ENCODE data around the gene PMVK.

- TF ChIP-seq POLR2A (IDR thresholded peaks at IDR 0.05; ENCODE audit: low read depth, low read length) (no peak), TAF1 (IDR thresholded peaks at IDR 0.05; ENCODE audit: low read depth, low read length) (no peak), PAX5 (IDR thresholded peaks at IDR 0.05; ENCODE audit: insufficient read depth, low read length, severe bottlenecking) (no peak), POLR2AphosphoS5 (IDR thresholded peaks at IDR 0.05; ENCODE audit: low read depth, low read length) (no peak), SPI1 (IDR thresholded peaks at IDR 0.05; ENCODE audit: low read depth, low read length) (0 out of 2 replicates have a peak, but pooled peaks have one; percentile 13)
Measured at GRCh38 chr1:154951901-154952657, 15.6 kb upstream of the PMVK start.

All from GM12891 (cell line).